Stimulated activated CD4-positive, alpha-beta T cell treated with anti-CD3 and anti-CD28 coated beads, Interleukin-2, amount 100 ng/mL, for 48 hours (primary cell): ENCODE data around the gene PROSER2.

Source experiments
- DNase-seq, 2 donors: peaks; one replicate each; pipeline ENCODE4 v3.0.0-alpha.2; 2020

Gene PROSER2

GRCh38 chr10:11913079-11913641 is 90.0 kb downstream of the PROSER2 start:
- DNase-seq = no peak

GRCh38 chr10:11918384-11918783 is 95.2 kb downstream of the PROSER2 start:
- no peak for DNase-seq

GRCh38 chr10:11919271-11919670 is 96.1 kb downstream of the PROSER2 start:
- DNase-seq = no peak
